Transverse colon (tissue), 4 donors: Measurements from ENCODE around the gene TNKS2.

Experiments used
- POLR2A ChIP-seq: fragments of 450-650 bp; IDR thresholded peaks from one replicate; pipeline ENCODE4 v1.6.1; 2016; ENCODE audit warnings: antibody characterized with exemption, mild to moderate bottlenecking, moderate library complexity
- POLR2AphosphoS5 ChIP-seq, 3 donors: sonication (generic); formaldehyde crosslinking; IDR thresholded peaks; one replicate each; pipeline ENCODE4 v1.6.1; 2016; ENCODE audit warnings: antibody characterized with exemption in 3 of 3
- TF ChIP-seq, protein P1 (sequence below), 5 experiments: fragments of 200-600 bp in 3 of 5; fragments of 450-650 bp in 2 of 5; sonication (generic) in 3 of 5; IDR thresholded peaks; 1 replicate in 2 of 5; 2 replicates in 3 of 5; pipeline ENCODE4 v1.5.1; 2016 to 2017; ENCODE audit warnings: antibody characterized with exemption in 5 of 5, inconsistent platforms in 3 of 5, mild to moderate bottlenecking in 2 of 5, moderate library complexity in 1 of 5

DNA sequence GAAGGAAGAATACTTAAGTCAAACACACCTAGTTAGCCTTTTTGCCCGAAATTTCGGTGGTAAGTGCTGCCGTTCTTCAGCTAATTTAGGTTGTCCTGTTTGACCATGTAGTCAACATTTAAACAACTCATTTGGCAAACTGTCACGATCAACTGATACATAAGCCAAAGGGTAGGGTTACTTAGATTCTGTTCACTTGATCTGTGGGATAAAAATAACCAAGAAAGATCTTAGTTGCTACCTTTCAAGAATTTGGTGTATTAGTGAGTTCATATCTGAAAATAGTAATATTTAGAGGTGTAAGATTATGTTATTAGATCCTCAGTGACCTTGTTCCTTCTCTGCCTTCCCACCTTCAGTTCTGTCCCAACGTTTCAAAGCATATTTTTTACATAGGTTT is 2.0 kb downstream of the TNKS2 start:
- TF ChIP-seq, protein P1, sequence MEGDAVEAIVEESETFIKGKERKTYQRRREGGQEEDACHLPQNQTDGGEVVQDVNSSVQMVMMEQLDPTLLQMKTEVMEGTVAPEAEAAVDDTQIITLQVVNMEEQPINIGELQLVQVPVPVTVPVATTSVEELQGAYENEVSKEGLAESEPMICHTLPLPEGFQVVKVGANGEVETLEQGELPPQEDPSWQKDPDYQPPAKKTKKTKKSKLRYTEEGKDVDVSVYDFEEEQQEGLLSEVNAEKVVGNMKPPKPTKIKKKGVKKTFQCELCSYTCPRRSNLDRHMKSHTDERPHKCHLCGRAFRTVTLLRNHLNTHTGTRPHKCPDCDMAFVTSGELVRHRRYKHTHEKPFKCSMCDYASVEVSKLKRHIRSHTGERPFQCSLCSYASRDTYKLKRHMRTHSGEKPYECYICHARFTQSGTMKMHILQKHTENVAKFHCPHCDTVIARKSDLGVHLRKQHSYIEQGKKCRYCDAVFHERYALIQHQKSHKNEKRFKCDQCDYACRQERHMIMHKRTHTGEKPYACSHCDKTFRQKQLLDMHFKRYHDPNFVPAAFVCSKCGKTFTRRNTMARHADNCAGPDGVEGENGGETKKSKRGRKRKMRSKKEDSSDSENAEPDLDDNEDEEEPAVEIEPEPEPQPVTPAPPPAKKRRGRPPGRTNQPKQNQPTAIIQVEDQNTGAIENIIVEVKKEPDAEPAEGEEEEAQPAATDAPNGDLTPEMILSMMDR (IDR thresholded peaks at IDR 0.05), result no peak
- TF ChIP-seq POLR2A (no peak), POLR2AphosphoS5 (IDR thresholded peaks at IDR 0.05) (no peak)
